Gastroesophageal sphincter (tissue), 4 donors: Measurements from ENCODE around the gene CAPSL. TPM values are rescaled to one million over a fixed set of nuclear protein-coding genes. Genes with fewer than 3 reads are reported as not detected.

Experiments used
- ATAC-seq: fragments of 150-250 bp; one replicate; pipeline ENCODE4 v1.9.1; 2016; ENCODE audit warnings: mild to moderate bottlenecking, moderate library complexity
- H3K27ac ChIP-seq, 4 donors: fragments of 200-600 bp; sonication (generic) in 3 of 4; 1 replicate in 3 of 4; 2 replicates in 1 of 4; pipeline ENCODE4 v1.5.1; 2016 to 2019
- H3K27me3 ChIP-seq: fragments of 200-600 bp; sonication (generic); one replicate; pipeline ENCODE4 v1.5.1; 2019
- H3K36me3 ChIP-seq, 2 donors: fragments of 200-600 bp; sonication (generic); one replicate each; pipeline ENCODE4 v1.5.1; 2019; ENCODE audit warnings: control low read depth in 1 of 2
- H3K4me1 ChIP-seq, 3 donors: fragments of 200-600 bp; sonication (generic); 1 replicate in 2 of 3; 2 replicates in 1 of 3; pipeline ENCODE4 v1.5.1; 2016 to 2019; ENCODE audit warnings: control low read depth in 2 of 3
- H3K4me3 ChIP-seq, 2 donors: fragments of 200-600 bp; sonication (generic); one replicate each; pipeline ENCODE4 v1.5.1; 2019; ENCODE audit warnings: mild to moderate bottlenecking in 1 of 2, moderate library complexity in 1 of 2
- H3K9me3 ChIP-seq, 3 donors: fragments of 200-600 bp; sonication (generic); one replicate each; pipeline ENCODE4 v1.5.1; 2017 to 2019; ENCODE audit warnings: control low read depth in 2 of 3
- EP300 ChIP-seq: sonication (generic); formaldehyde crosslinking; IDR thresholded peaks from one replicate; pipeline ENCODE4 v1.6.1; 2017; ENCODE audit warnings: antibody characterized with exemption, mild to moderate bottlenecking
- POLR2A ChIP-seq, 2 donors: fragments of 450-650 bp; IDR thresholded peaks; one replicate each; pipeline ENCODE4 v1.6.1; 2017; ENCODE audit warnings: antibody characterized with exemption in 2 of 2, mild to moderate bottlenecking in 2 of 2, moderate library complexity in 1 of 2
- POLR2AphosphoS5 ChIP-seq: sonication (generic); formaldehyde crosslinking; IDR thresholded peaks from one replicate; pipeline ENCODE4 v1.6.1; 2017; ENCODE audit warnings: antibody characterized with exemption
- WGBS, 2 donors: methylation state at CpG; one replicate each; pipeline ENCODE4 v1.1.5; 2018; ENCODE audit warnings: low coverage in 1 of 2; 5-methylcytosine and 5-hydroxymethylcytosine counted together
- total RNA-seq, 4 donors: library from RNA; depleted of rRNA; stranded (reverse); fragments of >200 nt; gene quantifications; one replicate each; pipeline ENCODE4 v1.1.0, GENCODE V29; 2016
- TF ChIP-seq, protein P1 (sequence below), 4 experiments: fragments of 200-600 bp in 2 of 4; fragments of 450-650 bp in 2 of 4; sonication (generic) in 1 of 4; IDR thresholded peaks; one replicate each; pipeline ENCODE4 v1.5.1; 2017 to 2019; ENCODE audit warnings: antibody characterized with exemption in 4 of 4, mild to moderate bottlenecking in 2 of 4, moderate library complexity in 2 of 4

CAPSL gene
- total RNA-seq, 4 donors from 2014 or later = not detected

DNA sequence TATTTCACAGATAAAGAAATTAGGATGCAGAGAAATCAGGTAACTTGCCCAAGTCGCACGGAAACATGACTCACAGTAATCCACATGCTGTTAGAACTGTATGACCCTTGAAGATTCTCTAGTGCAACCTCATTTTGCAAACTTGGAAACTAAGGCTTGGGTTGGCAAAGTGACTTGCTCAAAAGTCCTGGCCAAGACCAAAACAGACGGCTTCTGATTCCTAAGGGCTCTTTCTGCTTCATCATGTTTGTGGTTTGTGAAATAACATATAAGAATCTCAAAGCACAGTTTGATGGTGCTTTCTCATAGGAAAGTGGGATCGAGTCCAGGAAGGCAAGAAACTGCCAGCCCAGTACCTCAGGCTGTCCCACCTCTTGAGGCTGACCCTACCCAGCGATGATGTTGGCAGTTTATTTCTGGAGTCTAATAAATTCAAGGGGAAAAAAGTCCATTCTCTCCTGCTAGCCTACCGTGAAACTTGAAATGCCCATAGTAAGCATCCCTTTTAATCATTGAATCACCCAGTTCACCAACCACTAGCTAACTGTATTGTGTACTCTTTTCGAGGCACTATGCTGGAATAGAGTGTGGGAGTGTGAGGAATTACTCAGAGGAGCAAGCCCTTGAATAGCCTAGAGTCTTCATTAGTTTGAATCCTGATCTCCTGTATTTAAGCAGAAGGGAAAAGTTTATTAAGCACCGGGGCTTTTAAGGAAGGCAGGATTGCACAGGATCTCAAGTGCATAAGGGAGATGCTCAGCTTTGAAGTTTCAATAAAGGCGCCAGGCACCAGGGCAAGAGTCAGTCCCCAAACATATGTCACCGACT lies 14.1 kb downstream of the CAPSL start:
- Histone ChIP-seq H3K27me3 (peaks cover 65% of the 10 kb centered on the region), H3K36me3 (no peaks in the 10 kb centered on the region), H3K27ac (no peak overlapping the region), H3K9me3 (peaks cover 0 to 10% (median 0%) of the 10 kb centered on the region in 3 donors), H3K4me1 (peaks cover 0 to 14% (median 7%) of the 10 kb centered on the region in 3 donors), H3K4me3 (no peak overlapping the region)
- no peak for ATAC-seq
- TF ChIP-seq POLR2A (IDR thresholded peaks at IDR 0.05) (no peak), POLR2AphosphoS5 (no peak), EP300 (no peak)
- TF ChIP-seq, protein P1, sequence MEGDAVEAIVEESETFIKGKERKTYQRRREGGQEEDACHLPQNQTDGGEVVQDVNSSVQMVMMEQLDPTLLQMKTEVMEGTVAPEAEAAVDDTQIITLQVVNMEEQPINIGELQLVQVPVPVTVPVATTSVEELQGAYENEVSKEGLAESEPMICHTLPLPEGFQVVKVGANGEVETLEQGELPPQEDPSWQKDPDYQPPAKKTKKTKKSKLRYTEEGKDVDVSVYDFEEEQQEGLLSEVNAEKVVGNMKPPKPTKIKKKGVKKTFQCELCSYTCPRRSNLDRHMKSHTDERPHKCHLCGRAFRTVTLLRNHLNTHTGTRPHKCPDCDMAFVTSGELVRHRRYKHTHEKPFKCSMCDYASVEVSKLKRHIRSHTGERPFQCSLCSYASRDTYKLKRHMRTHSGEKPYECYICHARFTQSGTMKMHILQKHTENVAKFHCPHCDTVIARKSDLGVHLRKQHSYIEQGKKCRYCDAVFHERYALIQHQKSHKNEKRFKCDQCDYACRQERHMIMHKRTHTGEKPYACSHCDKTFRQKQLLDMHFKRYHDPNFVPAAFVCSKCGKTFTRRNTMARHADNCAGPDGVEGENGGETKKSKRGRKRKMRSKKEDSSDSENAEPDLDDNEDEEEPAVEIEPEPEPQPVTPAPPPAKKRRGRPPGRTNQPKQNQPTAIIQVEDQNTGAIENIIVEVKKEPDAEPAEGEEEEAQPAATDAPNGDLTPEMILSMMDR (IDR thresholded peaks at IDR 0.05) = no peak
- WGBS, 2 donors = 42 to 44% methylated on average over 9 to 10 of the region's 10 CpGs

DNA sequence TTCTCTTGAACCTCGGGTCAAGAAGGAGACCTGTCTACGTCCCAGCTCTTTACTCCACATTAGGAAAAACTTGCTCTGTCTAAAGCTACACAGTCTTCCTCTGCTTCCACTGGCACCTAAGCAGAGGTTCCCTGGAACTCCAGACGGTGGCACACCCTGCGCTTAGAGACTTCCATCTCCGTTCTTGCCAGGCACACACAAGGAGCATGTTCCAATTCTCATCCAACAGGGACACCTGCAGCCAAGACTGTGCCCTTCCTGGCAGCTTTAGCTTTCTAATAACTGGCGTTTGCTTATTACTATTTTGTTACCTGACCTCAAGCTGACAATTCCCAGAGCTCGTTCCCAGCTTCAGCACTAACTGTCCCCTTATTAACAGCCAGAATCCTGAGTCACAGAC lies 16.0 kb downstream of the CAPSL start:
- Histone ChIP-seq H3K4me1 (peaks cover 0 to 14% (median 7%) of the 10 kb centered on the region in 3 donors), H3K36me3 (no peaks in the 10 kb centered on the region), H3K27me3 (peaks cover 51% of the 10 kb centered on the region), H3K9me3 (peaks cover 0 to 10% (median 0%) of the 10 kb centered on the region in 3 donors), H3K27ac (no peak overlapping the region), H3K4me3 (no peak overlapping the region)
- TF ChIP-seq POLR2A (IDR thresholded peaks at IDR 0.05) (no peak), EP300 (no peak), POLR2AphosphoS5 (no peak)
- TF ChIP-seq, protein P1 (IDR thresholded peaks at IDR 0.05) = no peak
- ATAC-seq = no peak
- 72 to 81% methylated on average over 7 of the region's 7 CpGs for WGBS, 2 donors

GRCh38 chr5:35921930-35922329 lies 16.5 kb downstream of the CAPSL start:
- Histone ChIP-seq H3K4me1 (peaks cover 0 to 14% (median 7%) of the 10 kb centered on the region in 3 donors), H3K36me3 (no peaks in the 10 kb centered on the region), H3K4me3 (no peak overlapping the region), H3K27ac (no peak overlapping the region), H3K9me3 (peaks cover 0 to 10% (median 0%) of the 10 kb centered on the region in 3 donors), H3K27me3 (peaks cover 46% of the 10 kb centered on the region)
- WGBS, 2 donors = 62 to 75% methylated on average over 4 to 5 of the region's 5 CpGs
- ATAC-seq = no peak
- TF ChIP-seq, protein P1 (IDR thresholded peaks at IDR 0.05) = no peak
- TF ChIP-seq POLR2AphosphoS5 (no peak), POLR2A (IDR thresholded peaks at IDR 0.05) (no peak), EP300 (no peak)

DNA sequence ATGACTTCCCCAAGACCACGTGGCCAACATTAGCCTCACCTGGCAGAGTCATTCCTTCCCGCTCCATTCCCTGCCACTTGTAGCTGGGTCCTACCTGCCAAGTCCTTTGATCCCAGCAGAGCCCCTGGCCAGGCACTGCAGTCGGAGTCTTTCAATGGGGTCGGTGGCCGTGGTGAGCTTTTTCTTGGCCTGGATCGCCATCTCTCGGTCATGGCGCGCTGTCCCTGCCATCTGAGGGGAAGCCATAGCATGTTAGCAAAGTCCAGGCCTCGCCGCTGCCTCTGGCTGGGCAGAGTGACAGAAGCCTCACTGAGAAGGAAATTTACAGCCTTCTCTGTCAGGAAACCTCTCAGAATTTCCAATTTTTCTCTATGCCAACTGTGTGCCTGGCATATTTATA lies 17.5 kb downstream of the CAPSL start:
- Histone ChIP-seq H3K4me3 (no peak overlapping the region), H3K27me3 (peaks cover 37% of the 10 kb centered on the region), H3K9me3 (peaks cover 0 to 10% (median 0%) of the 10 kb centered on the region in 3 donors), H3K36me3 (no peaks in the 10 kb centered on the region), H3K4me1 (peaks cover 0 to 10% (median 7%) of the 10 kb centered on the region in 3 donors), H3K27ac (no peak overlapping the region)
- TF ChIP-seq POLR2AphosphoS5 (no peak), POLR2A (IDR thresholded peaks at IDR 0.05) (no peak), EP300 (no peak)
- TF ChIP-seq, protein P1 (IDR thresholded peaks at IDR 0.05) = no peak
- WGBS, 2 donors = 69% methylated on average over 3 of the region's 11 CpGs; no CpG with 5 or more reads in 1 of the 2 donors
- no peak for ATAC-seq

GRCh38 chr5:35919191-35919590 lies 19.2 kb downstream of the CAPSL start:
- TF ChIP-seq EP300 (no peak), POLR2AphosphoS5 (no peak), POLR2A (IDR thresholded peaks at IDR 0.05) (no peak)
- TF ChIP-seq, protein P1 (IDR thresholded peaks at IDR 0.05) = no peak
- H3K4me1 ChIP-seq = no peaks in the 10 kb centered on the region
- 37 to 53% methylated on average over 4 of the region's 4 CpGs for WGBS, 2 donors
- peaks cover 20% of the 10 kb centered on the region for H3K27me3 ChIP-seq
- ATAC-seq = no peak
- H3K4me3 ChIP-seq = no peak overlapping the region
- H3K27ac ChIP-seq = no peak overlapping the region
- no peaks in the 10 kb centered on the region for H3K36me3 ChIP-seq
- H3K9me3 ChIP-seq = peaks cover 0 to 10% (median 0%) of the 10 kb centered on the region in 3 donors
